Measurements from ENCODE around the gene MINDY2.

The MINDY2 gene

GRCh38 chr15:58770857-58771620 lies at the start of gene MINDY2:
Gene MINDY2, plus strand, starts transcription at chr15:58771302. Its CDS starts 94 bp downstream, at chr15:58771396.
- peak; percentile 96 for DNase-seq

- no peak for DNase-seq
Observed at GRCh38 chr15:58724466-58724865, 46.6 kb upstream of the MINDY2 start.

- DNase-seq: no peak
Observed at GRCh38 chr15:58726867-58727266, 44.2 kb upstream of the MINDY2 start.

GRCh38 chr15:58731756-58732535 lies 39.2 kb upstream of the MINDY2 start:
- DNase-seq: no peak

- no peak for DNase-seq
Observed at GRCh38 chr15:58732625-58733363, 38.3 kb upstream of the MINDY2 start.

- DNase-seq: no peak
Observed at GRCh38 chr15:58734859-58735258, 36.2 kb upstream of the MINDY2 start.

GRCh38 chr15:58736018-58736643 lies 35.0 kb upstream of the MINDY2 start:
- DNase-seq: no peak

GRCh38 chr15:58737298-58737697 lies 33.8 kb upstream of the MINDY2 start:
- no peak for DNase-seq

GRCh38 chr15:58738046-58738707 lies 32.9 kb upstream of the MINDY2 start:
- DNase-seq: no peak

GRCh38 chr15:58740436-58740835 lies 30.7 kb upstream of the MINDY2 start:
- DNase-seq: no peak

- DNase-seq: no peak
Observed at GRCh38 chr15:58741032-58741431, 30.1 kb upstream of the MINDY2 start.

- no peak for DNase-seq
Observed at GRCh38 chr15:58742022-58742813, 28.9 kb upstream of the MINDY2 start.

GRCh38 chr15:58742819-58743502 lies 28.1 kb upstream of the MINDY2 start:
- DNase-seq: no peak

GRCh38 chr15:58746174-58746573 lies 24.9 kb upstream of the MINDY2 start:
- no peak for DNase-seq

- peak; percentile 52 for DNase-seq
Observed at GRCh38 chr15:58748040-58748851, 22.9 kb upstream of the MINDY2 start.

- peak; percentile 41 for DNase-seq
Observed at GRCh38 chr15:58748852-58749531, 22.1 kb upstream of the MINDY2 start.

GRCh38 chr15:58749532-58750337 lies 21.4 kb upstream of the MINDY2 start, which contains the start of gene ADAM10:
Gene ADAM10, minus strand, starts transcription at chr15:58749707. Its CDS starts 173 bp downstream, at chr15:58749534.
- DNase-seq: peak; percentile 98

GRCh38 chr15:58752716-58753115 lies 18.4 kb upstream of the MINDY2 start:
- DNase-seq: no peak

All from CD4-positive, alpha-beta T cell treated with Interleukin-17A for 4 hours (primary cell).